Calu3 (cell line): ENCODE data around the gene CHMP2A. TPM values are rescaled to one million over a fixed set of nuclear protein-coding genes. Genes with fewer than 3 reads are reported as not detected.

Source experiments
- BruUV-seq: library from RNA; stranded (reverse); fragments of 400-500 nt; replicated peaks from 2 replicates; lab custom pipeline; 2021; lab: Mats Ljungman, UMichigan
- CTCF ChIA-PET: fragments of 300-600 bp; sonication (Branson Sonifier 250); formaldehyde crosslinking; loops from one replicate; lab custom pipeline; 2022; ENCODE audit warnings: antibody characterized with exemption; lab: Charles Lee
- DNase-seq: peaks from one replicate; pipeline ENCODE4 v3.0.0; 2022
- H3K27ac Mint-ChIP-seq: one replicate; pipeline ENCODE4 v1.8.0; 2022; ENCODE audit warnings: mixed read lengths; ENCODE audit not compliant: unreplicated experiment
- H3K27me3 Mint-ChIP-seq: one replicate; pipeline ENCODE4 v1.8.0; 2022; ENCODE audit warnings: mixed read lengths; ENCODE audit not compliant: unreplicated experiment
- H3K36me3 Mint-ChIP-seq: one replicate; pipeline ENCODE4 v1.8.0; 2022; ENCODE audit warnings: mild to moderate bottlenecking, moderate library complexity, mixed read lengths; ENCODE audit not compliant: insufficient read depth, unreplicated experiment
- H3K4me1 Mint-ChIP-seq: one replicate; pipeline ENCODE4 v1.8.0; 2022; ENCODE audit warnings: mild to moderate bottlenecking, low read depth, mixed read lengths; ENCODE audit not compliant: unreplicated experiment
- H3K4me3 Mint-ChIP-seq: one replicate; pipeline ENCODE4 v1.8.0; 2022; ENCODE audit warnings: mild to moderate bottlenecking, low read depth, moderate library complexity, mixed read lengths; ENCODE audit not compliant: unreplicated experiment
- H3K9me3 Mint-ChIP-seq: one replicate; pipeline ENCODE4 v1.8.0; 2022; ENCODE audit warnings: low read depth, mixed read lengths; ENCODE audit not compliant: unreplicated experiment
- CTCF ChIP-seq: fragments of 200-600 bp; IDR thresholded peaks from one replicate; pipeline ENCODE4 v1.8.0; 2022; ENCODE audit warnings: antibody characterized with exemption; ENCODE audit not compliant: unreplicated experiment
- intact Hi-C: fragments of 100-400 bp; cut with micrococcal nuclease; formaldehyde crosslinking; loops from one replicate; pipeline ENCODE4 v1.10.0; 2022; ENCODE audit not compliant: unreplicated experiment
- total RNA-seq: library from RNA; stranded (reverse); gene quantifications from 2 replicates; pipeline ENCODE4 v1.2.3, GENCODE V29; 2022

CHMP2A gene
- total RNA-seq, 1 experiment from 2014 or later: 168 TPM

GRCh38 chr19:58584498-58585441 is 29.9 kb upstream of the CHMP2A start:
- TF ChIP-seq CTCF: no peak
- H3K27ac Mint-ChIP-seq: no peak overlapping the region
- H3K4me1 Mint-ChIP-seq: no peaks in the 10 kb centered on the region
- no peaks in the 10 kb centered on the region for H3K9me3 Mint-ChIP-seq
- no TSS peak for BruUV-seq
- CTCF ChIA-PET: no interaction called here
- DNase-seq: no peak
- H3K4me3 Mint-ChIP-seq: no peak overlapping the region
- peaks cover 18% of the 10 kb centered on the region for H3K36me3 Mint-ChIP-seq
- intact Hi-C loops: no loop called here
- H3K27me3 Mint-ChIP-seq: no peaks in the 10 kb centered on the region

DNA sequence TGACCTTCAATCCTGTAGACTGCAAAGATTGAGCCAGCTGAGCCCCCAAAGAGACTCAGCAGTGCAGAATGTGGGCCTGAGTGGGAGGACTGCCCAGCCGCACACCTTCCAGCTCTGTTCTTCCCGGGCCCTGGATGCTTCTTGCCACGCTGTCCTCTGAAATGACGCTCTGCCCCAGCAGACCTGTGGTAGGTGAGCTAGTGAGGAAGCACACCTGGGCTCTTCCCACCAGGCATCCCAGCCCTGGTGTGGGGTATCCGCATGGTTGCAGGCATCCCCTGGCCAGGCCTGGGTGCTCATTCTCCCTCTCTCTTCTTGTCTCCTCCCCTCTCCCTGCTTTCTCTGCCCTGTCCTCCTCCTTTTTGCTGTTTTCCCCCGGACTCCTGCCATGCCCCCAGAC is 28.1 kb upstream of the CHMP2A start:
- no peak for TF ChIP-seq CTCF
- Mint-ChIP-seq H3K27ac (peak overlapping the region; percentile 38), H3K36me3 (peaks cover 18% of the 10 kb centered on the region), H3K4me3 (no peak overlapping the region), H3K9me3 (no peaks in the 10 kb centered on the region), H3K27me3 (no peaks in the 10 kb centered on the region), H3K4me1 (no peaks in the 10 kb centered on the region)
- no TSS peak for BruUV-seq
- intact Hi-C loops: no loop called here
- no peak for DNase-seq
- CTCF ChIA-PET: no interaction called here

- no peak overlapping the region for H3K27ac Mint-ChIP-seq
- no peaks in the 10 kb centered on the region for H3K27me3 Mint-ChIP-seq
- CTCF ChIA-PET: interaction anchor here (0.6 kb wide), 1 partner anchor 15 kb away, joined by 6 read pairs; no protein-coding TSS in a partner anchor
- no peaks in the 10 kb centered on the region for H3K4me1 Mint-ChIP-seq
- intact Hi-C loops: no loop called here
- no peak overlapping the region for H3K4me3 Mint-ChIP-seq
- peaks cover 19% of the 10 kb centered on the region for H3K36me3 Mint-ChIP-seq
- no peaks in the 10 kb centered on the region for H3K9me3 Mint-ChIP-seq
- BruUV-seq: no TSS peak
- TF ChIP-seq CTCF: no peak
- DNase-seq: no peak
Observed at GRCh38 chr19:58581227-58582141, 26.6 kb upstream of the CHMP2A start.

GRCh38 chr19:58579473-58580142 is 24.7 kb upstream of the CHMP2A start:
- Mint-ChIP-seq H3K27me3 (no peaks in the 10 kb centered on the region), H3K4me1 (peaks cover 5% of the 10 kb centered on the region), H3K27ac (no peak overlapping the region), H3K4me3 (no peak overlapping the region), H3K9me3 (no peaks in the 10 kb centered on the region), H3K36me3 (peaks cover 37% of the 10 kb centered on the region)
- no TSS peak for BruUV-seq
- CTCF ChIA-PET: no interaction called here
- DNase-seq: no peak
- TF ChIP-seq CTCF: no peak
- intact Hi-C loops: no loop called here
